ENCODE results near the gene TOM1L1. TPM values are rescaled to one million over a fixed set of nuclear protein-coding genes. Genes with fewer than 3 reads are reported as not detected.

TOM1L1 gene
- total RNA-seq, 2 donors from 2014 or later, result 4.2 to 4.7 TPM

DNA sequence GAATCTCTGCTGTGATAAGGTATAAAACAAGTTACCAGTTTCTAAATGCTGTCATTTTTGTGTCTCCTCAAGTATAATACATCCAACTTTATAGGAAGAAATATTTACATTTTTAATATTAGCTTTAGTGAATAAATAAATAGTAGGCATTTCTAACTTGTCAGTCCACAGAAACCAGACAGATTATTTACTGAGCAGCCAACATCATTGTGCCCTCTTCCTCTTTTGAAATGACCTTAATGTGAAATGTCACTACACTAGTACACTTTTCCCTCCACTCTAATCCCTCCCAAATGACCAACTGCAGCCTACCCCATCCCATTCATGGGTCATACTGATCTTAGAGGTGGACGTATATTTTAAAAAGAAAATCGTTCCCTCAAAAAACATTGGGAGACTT is 77.1 kb downstream of the TOM1L1 start:
- intact Hi-C loops (cut with DNase I), result no loop called here
- DNase-seq (ENCODE audit: low spot score), result no peak

DNA sequence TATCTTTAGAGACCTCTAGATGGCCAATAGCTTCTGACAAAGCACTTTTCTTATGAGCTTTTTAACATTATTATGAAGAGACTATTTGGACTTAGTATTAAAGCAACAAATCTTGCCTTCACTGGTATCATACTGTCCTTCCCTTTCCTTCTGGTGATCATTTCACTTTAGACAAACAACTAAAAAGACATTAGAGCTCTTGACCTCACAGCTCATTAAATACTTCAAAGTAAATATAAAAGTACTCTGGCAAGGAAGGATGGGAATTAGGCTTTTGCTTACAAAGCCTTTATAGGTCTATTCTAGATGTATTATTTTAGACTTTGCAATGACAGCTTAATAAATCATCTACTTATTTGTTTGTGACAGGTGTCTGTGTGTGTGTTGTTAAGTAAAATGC is 79.0 kb downstream of the TOM1L1 start:
- intact Hi-C loops (cut with DNase I), result no loop called here
- DNase-seq (ENCODE audit: low spot score), result no peak

- DNase-seq (ENCODE audit: low spot score), result no peak
- intact Hi-C loops (cut with DNase I), result no loop called here
Observed at GRCh38 chr17:54980375-54980774, 79.7 kb downstream of the TOM1L1 start.

- no peak for DNase-seq (ENCODE audit: low spot score)
- intact Hi-C loops (cut with DNase I), result no loop called here
Observed at GRCh38 chr17:54982399-54982798, 81.7 kb downstream of the TOM1L1 start.

DNA sequence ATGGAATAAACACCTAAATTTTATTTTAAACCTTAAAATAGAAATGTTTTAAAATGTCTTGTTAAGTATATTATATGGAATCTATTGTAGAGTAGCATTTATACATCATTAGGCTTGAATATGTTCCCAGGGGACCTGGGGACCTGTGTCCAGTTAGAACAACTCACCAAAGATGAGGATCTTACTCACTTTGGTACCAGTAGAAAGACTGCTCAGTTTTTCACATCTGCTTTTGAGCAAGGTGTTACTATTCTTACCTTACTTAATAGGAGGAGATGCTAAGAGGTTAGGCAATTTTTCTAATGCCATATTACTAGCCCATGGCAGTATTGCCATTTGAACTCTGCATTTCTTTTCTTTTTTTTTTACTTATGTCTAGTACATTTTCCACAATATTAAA is 82.6 kb downstream of the TOM1L1 start:
- DNase-seq (ENCODE audit: low spot score), result no peak
- intact Hi-C loops (cut with DNase I), result no loop called here

DNA sequence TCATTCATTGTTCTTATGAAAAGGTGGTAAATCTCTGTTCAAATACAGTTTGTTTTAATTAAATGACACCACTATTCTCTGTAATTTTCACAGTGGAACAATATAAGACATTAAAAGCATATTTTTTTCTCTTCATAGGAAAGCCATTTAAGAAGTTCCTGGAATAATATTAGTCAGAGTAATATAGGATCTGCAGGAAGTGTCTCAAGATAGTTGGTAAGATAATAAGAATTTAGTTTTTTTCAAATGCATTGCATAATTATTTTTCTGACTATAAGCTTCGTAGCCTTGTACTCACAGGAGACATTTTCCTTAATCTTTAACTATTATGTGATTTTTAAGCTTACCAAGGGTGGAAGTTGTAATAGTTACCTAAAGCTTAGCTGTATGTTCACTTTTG is 84.8 kb downstream of the TOM1L1 start:
- intact Hi-C loops (cut with DNase I), result no loop called here
- DNase-seq (ENCODE audit: low spot score), result no peak

GRCh38 chr17:54990118-54990517 is 89.5 kb downstream of the TOM1L1 start:
- intact Hi-C loops (cut with DNase I), result loop anchor here (5.0 to 10.0 kb wide), 2 partner anchors 362 to 365 kb away; no protein-coding TSS in a partner anchor
- DNase-seq (ENCODE audit: low spot score), result no peak

GRCh38 chr17:54991567-54991966 is 90.9 kb downstream of the TOM1L1 start:
- DNase-seq (ENCODE audit: low spot score), result no peak
- intact Hi-C loops (cut with DNase I), result loop anchor here (5.0 to 10.0 kb wide), 2 partner anchors 361 to 363 kb away; no protein-coding TSS in a partner anchor

GRCh38 chr17:54992797-54993639 is 92.4 kb downstream of the TOM1L1 start:
- no peak for DNase-seq (ENCODE audit: low spot score)
- intact Hi-C loops (cut with DNase I), result loop anchor here (5.0 to 10.0 kb wide), 2 partner anchors 359 to 362 kb away; no protein-coding TSS in a partner anchor

- intact Hi-C loops (cut with DNase I), result loop anchor here in 1 of 2 donors (10.0 kb wide), 1 partner anchor 358 kb away; no protein-coding TSS in a partner anchor
- no peak for DNase-seq (ENCODE audit: low spot score)
Observed at GRCh38 chr17:54996441-54996840, 95.8 kb downstream of the TOM1L1 start.

GRCh38 chr17:55002458-55002857 is 101.8 kb downstream of the TOM1L1 start:
- intact Hi-C loops (cut with DNase I), result no loop called here
- no peak for DNase-seq (ENCODE audit: low spot score)

GRCh38 chr17:55004484-55004883 is 103.8 kb downstream of the TOM1L1 start:
- DNase-seq (ENCODE audit: low spot score), result no peak
- intact Hi-C loops (cut with DNase I), result no loop called here

DNA sequence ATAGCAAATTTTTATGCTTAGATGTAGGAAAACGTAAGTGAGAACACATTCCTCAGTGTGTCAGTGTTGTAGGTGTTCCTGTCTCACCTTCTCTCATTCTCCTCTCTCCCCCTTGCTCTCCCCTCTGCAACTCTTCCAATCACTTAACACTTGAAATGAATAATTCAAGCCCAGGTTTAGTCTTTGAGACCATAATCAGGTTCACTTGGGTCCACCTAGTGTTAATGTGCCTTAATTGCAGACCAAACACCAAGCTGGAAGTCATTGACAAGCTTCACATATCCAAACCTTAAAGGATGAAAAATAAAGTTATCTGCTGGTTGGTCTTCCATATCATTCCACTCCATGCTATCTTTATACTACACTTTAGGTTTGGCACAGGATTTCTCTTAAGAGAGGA is 104.9 kb downstream of the TOM1L1 start:
- intact Hi-C loops (cut with DNase I), result no loop called here
- DNase-seq (ENCODE audit: low spot score), result no peak

Other genes with a start within 250 kb of the TOM1L1 start
- 10 to 100 TPM; 46.1 to 48.8 TPM for gene COX11, start 67.8 kb downstream of the TOM1L1 start, total RNA-seq
- 10 to 100 TPM; 18.3 to 20.8 TPM for gene STXBP4, start 67.9 kb downstream of the TOM1L1 start, total RNA-seq

Measured in posterior vena cava (tissue), 2 donors.